Activated T-helper 2 cell treated with anti-CD3 and anti-CD28 coated beads, Interferon-gamma antibody, Interleukin-2, Interleukin-4, amounts not matched to agents 10 μg/mL and 5 μg/mL and 100 μg/mL, durations not matched to agents 14 hours and 24 hours and 36 hours (primary cell): ENCODE data around the gene ACAP2. TPM values are rescaled to one million over a fixed set of nuclear protein-coding genes. Genes with fewer than 3 reads are reported as not detected.
"Not testable (repeated sequence)": the region's sequence is repeated elsewhere in the genome, so short reads cannot be mapped to it uniquely, and the experiment has no call there.

Source experiments
- DNase-seq: peaks from one replicate; pipeline ENCODE4 v3.0.0; 2021; ENCODE audit warnings: low spot score
- H3K27ac Mint-ChIP-seq: one replicate; pipeline ENCODE4 v1.8.0; 2021; ENCODE audit warnings: mixed read lengths
- H3K27me3 Mint-ChIP-seq: one replicate; pipeline ENCODE4 v1.8.0; 2021; ENCODE audit warnings: low read depth, mixed read lengths
- H3K36me3 Mint-ChIP-seq: one replicate; pipeline ENCODE4 v1.8.0; 2021; ENCODE audit warnings: low read depth, mixed read lengths
- H3K4me1 Mint-ChIP-seq: one replicate; pipeline ENCODE4 v1.8.0; 2021; ENCODE audit warnings: low read depth, mixed read lengths
- H3K4me3 Mint-ChIP-seq: one replicate; pipeline ENCODE4 v1.8.0; 2021; ENCODE audit warnings: low read depth, mild to moderate bottlenecking, moderate library complexity, mixed read lengths
- H3K9me3 Mint-ChIP-seq: one replicate; pipeline ENCODE4 v1.8.0; 2021; ENCODE audit warnings: mixed read lengths
- intact Hi-C: fragments of 100-400 bp; cut with micrococcal nuclease; formaldehyde crosslinking; loops from one replicate; pipeline ENCODE4 v1.15.1; 2023
- total RNA-seq: library from RNA; stranded (reverse); gene quantifications from 2 replicates; pipeline ENCODE4 v1.2.3, GENCODE V29; 2022

ACAP2 gene, protein sequence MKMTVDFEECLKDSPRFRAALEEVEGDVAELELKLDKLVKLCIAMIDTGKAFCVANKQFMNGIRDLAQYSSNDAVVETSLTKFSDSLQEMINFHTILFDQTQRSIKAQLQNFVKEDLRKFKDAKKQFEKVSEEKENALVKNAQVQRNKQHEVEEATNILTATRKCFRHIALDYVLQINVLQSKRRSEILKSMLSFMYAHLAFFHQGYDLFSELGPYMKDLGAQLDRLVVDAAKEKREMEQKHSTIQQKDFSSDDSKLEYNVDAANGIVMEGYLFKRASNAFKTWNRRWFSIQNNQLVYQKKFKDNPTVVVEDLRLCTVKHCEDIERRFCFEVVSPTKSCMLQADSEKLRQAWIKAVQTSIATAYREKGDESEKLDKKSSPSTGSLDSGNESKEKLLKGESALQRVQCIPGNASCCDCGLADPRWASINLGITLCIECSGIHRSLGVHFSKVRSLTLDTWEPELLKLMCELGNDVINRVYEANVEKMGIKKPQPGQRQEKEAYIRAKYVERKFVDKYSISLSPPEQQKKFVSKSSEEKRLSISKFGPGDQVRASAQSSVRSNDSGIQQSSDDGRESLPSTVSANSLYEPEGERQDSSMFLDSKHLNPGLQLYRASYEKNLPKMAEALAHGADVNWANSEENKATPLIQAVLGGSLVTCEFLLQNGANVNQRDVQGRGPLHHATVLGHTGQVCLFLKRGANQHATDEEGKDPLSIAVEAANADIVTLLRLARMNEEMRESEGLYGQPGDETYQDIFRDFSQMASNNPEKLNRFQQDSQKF
- 49.8 and 51.5 TPM in 2 replicates for total RNA-seq

GRCh38 chr3:195442573-195443390 is at the start of gene ACAP2:
TSS of gene ACAP2 (minus strand) at chr3:195443020. CDS start at chr3:195442847, 173 bp downstream.
- intact Hi-C loops: loop anchor here (1.0 to 5.0 kb wide), 6 partner anchors 26 to 755 kb away; partner anchors contain the start of genes FAM43A, PPP1R2, TNK2 and XXYLT1
- peak within 1 kb of the TSS; percentile 94 for H3K4me3 Mint-ChIP-seq
- H3K9me3 Mint-ChIP-seq: no peaks in the 10 kb centered on the region
- peak within 1 kb of the TSS; percentile 85 for H3K27ac Mint-ChIP-seq
- DNase-seq: peak; percentile 99
- no peaks in the 10 kb centered on the region for H3K27me3 Mint-ChIP-seq
- H3K36me3 Mint-ChIP-seq: peaks cover 8% of the 10 kb centered on the region
- peaks cover 31% of the 10 kb centered on the region for H3K4me1 Mint-ChIP-seq

- H3K27ac Mint-ChIP-seq: no peak overlapping the region
- no peaks in the 10 kb centered on the region for H3K4me1 Mint-ChIP-seq
- intact Hi-C loops: no loop called here
- no peaks in the 10 kb centered on the region for H3K9me3 Mint-ChIP-seq
- H3K4me3 Mint-ChIP-seq: no peak overlapping the region
- no peak for DNase-seq
- peaks cover 24% of the 10 kb centered on the region for H3K27me3 Mint-ChIP-seq
- no peaks in the 10 kb centered on the region for H3K36me3 Mint-ChIP-seq
Observed at GRCh38 chr3:195475614-195476013, 32.8 kb upstream of the ACAP2 start.

DNA sequence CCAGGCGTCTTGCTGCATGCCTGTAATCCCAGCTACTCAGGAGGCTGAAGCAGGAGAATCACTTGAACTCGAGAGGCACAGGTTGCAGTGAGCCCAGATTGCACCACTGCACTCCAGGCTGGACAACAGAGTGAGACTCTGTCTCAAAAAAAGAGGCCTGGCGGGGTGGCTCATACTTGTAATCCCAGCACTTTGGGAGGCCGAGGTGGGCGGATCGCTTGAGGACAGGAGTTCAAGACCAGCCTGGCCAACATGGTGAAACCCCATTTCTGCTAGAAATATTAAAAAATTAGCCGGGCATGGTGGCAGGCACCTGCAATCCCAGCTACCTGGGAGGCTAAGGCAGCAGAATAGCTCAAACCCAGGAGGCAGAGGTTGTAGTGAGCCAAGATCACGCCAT is 32.3 kb upstream of the ACAP2 start:
- peaks cover 24% of the 10 kb centered on the region for H3K27me3 Mint-ChIP-seq
- H3K4me1 Mint-ChIP-seq, H3K36me3 Mint-ChIP-seq, H3K4me3 Mint-ChIP-seq, H3K27ac Mint-ChIP-seq, DNase-seq, intact Hi-C loops, H3K9me3 Mint-ChIP-seq: not testable (repeated sequence)

DNA sequence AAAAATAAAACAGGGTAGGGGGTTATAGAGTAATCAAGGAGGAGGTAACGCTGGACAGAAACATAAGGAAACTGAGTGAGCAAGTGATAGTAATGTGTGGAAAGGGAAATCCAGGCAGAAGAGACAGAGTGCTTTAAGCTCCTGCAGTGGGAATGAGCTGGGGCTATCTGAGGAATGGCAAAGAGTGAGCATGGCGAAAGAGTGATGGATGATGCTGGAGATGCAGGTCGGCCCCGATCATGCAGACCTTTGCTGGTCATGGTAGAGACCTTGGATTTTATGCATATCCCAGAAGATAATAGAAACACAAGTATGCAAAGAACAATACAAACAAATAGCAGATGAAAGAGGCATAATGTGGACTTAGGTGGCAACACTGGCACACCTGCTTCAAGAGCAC is 26.0 kb upstream of the ACAP2 start:
- Mint-ChIP-seq H3K9me3 (peaks cover 18% of the 10 kb centered on the region), H3K27me3 (peaks cover 6% of the 10 kb centered on the region), H3K36me3 (peaks cover 8% of the 10 kb centered on the region), H3K4me1 (peaks cover 20% of the 10 kb centered on the region), H3K4me3 (no peak overlapping the region), H3K27ac (no peak overlapping the region)
- DNase-seq: no peak
- intact Hi-C loops: loop anchor here (1.0 to 2.0 kb wide), 2 partner anchors 26 to 61 kb away; partner anchors contain the start of gene ACAP2

DNA sequence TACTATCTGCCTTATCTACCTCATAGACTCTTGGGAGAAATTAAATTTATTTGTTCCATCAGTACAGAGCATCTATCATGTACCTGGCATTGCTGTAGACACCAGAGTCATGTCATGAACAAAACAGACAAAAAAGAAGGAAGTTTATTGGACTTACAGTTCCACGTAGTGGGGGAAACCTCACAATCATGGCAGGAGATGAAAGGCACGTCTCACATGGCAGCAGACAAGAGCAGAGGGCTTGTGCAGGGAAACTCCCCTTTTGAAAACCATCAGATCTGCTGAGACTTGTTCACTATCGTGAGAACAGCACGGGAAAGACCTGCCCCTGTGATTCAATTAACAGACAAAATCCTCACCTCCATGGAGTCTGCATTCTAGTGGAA is 25.6 kb upstream of the ACAP2 start:
- Mint-ChIP-seq H3K4me1 (peaks cover 20% of the 10 kb centered on the region), H3K9me3 (peaks cover 18% of the 10 kb centered on the region), H3K4me3 (no peak overlapping the region), H3K36me3 (peaks cover 8% of the 10 kb centered on the region), H3K27ac (peak overlapping the region; percentile 84), H3K27me3 (peaks cover 5% of the 10 kb centered on the region)
- no peak for DNase-seq
- intact Hi-C loops: loop anchor here (1.0 to 2.0 kb wide), 2 partner anchors 26 to 60 kb away; partner anchors contain the start of gene ACAP2

DNA sequence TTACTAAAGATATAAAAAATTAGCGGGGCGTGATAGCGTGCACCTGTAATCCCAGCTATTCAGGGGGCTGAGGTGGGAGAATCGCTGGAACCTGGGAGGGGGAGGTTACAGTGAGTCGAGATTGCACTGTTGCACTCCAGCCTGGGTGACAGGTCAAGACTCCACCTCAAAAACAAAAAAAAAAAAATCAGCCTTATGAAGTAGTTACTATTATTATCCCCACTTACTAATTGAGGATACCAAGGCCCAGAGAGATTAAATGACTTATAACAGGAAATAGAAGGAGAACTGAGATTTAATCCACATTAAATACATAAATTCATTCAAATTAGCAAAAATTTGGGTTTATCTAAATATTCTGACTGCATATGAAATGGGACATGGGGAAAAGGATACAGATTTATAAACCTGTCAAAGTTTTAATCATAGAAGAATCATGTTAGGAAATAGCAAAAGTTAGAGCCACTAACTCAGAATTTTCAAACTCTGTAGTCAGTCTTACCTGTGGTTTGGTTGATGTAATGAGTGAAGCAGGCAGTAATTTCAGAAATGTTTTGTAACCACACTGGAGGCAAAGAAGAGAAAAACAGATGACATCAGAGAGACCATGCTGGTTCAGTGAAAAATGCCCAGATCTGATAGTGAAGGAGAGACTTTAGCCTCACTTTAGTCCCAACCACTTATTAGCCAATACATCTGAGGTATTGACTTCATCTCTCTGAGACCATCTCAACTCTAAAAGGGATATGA is 25.0 kb upstream of the ACAP2 start:
- intact Hi-C loops: loop anchor here (1.0 to 2.0 kb wide), 2 partner anchors 25 to 60 kb away; partner anchors contain the start of gene ACAP2
- no peak for DNase-seq
- Mint-ChIP-seq H3K4me1 (peaks cover 20% of the 10 kb centered on the region), H3K27ac (peak overlapping the region; percentile 84), H3K36me3 (peaks cover 8% of the 10 kb centered on the region), H3K27me3 (peaks cover 5% of the 10 kb centered on the region), H3K9me3 (peaks cover 18% of the 10 kb centered on the region), H3K4me3 (no peak overlapping the region)

DNA sequence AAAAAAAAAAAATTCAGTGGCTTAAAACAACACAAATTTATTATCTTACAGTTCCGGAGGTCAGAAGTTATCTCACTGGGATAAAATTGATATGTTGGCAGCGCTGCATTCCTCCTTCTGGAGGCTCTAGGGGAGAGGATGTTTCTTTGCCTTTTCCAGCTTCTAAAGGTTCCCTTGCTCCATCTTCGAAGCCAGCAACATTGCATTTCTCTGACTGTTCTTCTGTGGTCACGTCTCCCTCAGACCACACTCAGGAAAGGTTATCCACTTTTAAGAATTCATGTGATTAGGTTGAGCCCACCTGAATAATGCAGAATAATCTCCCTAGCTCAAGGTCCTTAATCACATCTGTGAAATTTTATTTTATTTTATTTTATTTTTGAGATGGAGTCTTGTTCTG is 23.4 kb upstream of the ACAP2 start:
- H3K27ac Mint-ChIP-seq: no peak overlapping the region
- H3K4me3 Mint-ChIP-seq: no peak overlapping the region
- peaks cover 8% of the 10 kb centered on the region for H3K36me3 Mint-ChIP-seq
- intact Hi-C loops: no loop called here
- H3K4me1 Mint-ChIP-seq: peaks cover 20% of the 10 kb centered on the region
- peaks cover 18% of the 10 kb centered on the region for H3K9me3 Mint-ChIP-seq
- H3K27me3 Mint-ChIP-seq: peaks cover 2% of the 10 kb centered on the region
- no peak for DNase-seq

DNA sequence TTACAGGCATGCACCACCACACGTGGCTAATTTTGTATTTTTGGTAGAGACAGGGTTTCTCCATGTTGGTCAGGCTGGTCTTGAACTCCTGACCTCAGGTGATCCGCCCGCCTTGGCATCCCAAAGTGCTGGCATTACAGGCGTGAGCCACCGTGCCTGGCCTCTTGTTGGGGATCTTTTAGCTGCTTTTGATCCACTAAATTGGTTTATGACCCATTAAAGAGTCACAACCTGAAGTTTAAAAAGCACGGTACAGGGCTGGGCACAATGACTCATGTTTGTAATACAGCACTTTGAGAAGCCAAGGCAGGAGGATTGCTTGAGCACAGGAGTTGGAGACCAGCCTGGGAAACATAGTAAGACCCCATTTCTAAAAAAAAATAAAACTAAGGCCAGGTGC is 20.1 kb upstream of the ACAP2 start:
- intact Hi-C loops, H3K4me3 Mint-ChIP-seq, H3K9me3 Mint-ChIP-seq, H3K36me3 Mint-ChIP-seq, H3K27ac Mint-ChIP-seq, H3K27me3 Mint-ChIP-seq, DNase-seq: not testable (repeated sequence)
- peaks cover 18% of the 10 kb centered on the region for H3K4me1 Mint-ChIP-seq

- no peak for DNase-seq
- Mint-ChIP-seq H3K9me3 (no peaks in the 10 kb centered on the region), H3K36me3 (no peaks in the 10 kb centered on the region), H3K27ac (no peak overlapping the region), H3K27me3 (peaks cover 2% of the 10 kb centered on the region), H3K4me3 (no peak overlapping the region), H3K4me1 (peaks cover 12% of the 10 kb centered on the region)
- intact Hi-C loops: no loop called here
Observed at GRCh38 chr3:195462308-195462610, 19.4 kb upstream of the ACAP2 start.

- peaks cover 8% of the 10 kb centered on the region for H3K4me1 Mint-ChIP-seq
- H3K9me3 Mint-ChIP-seq: no peaks in the 10 kb centered on the region
- no peak overlapping the region for H3K27ac Mint-ChIP-seq
- intact Hi-C loops: no loop called here
- no peak for DNase-seq
- H3K36me3 Mint-ChIP-seq: no peaks in the 10 kb centered on the region
- peaks cover 2% of the 10 kb centered on the region for H3K27me3 Mint-ChIP-seq
- H3K4me3 Mint-ChIP-seq: no peak overlapping the region
Observed at GRCh38 chr3:195461594-195462307, 18.9 kb upstream of the ACAP2 start.

DNA sequence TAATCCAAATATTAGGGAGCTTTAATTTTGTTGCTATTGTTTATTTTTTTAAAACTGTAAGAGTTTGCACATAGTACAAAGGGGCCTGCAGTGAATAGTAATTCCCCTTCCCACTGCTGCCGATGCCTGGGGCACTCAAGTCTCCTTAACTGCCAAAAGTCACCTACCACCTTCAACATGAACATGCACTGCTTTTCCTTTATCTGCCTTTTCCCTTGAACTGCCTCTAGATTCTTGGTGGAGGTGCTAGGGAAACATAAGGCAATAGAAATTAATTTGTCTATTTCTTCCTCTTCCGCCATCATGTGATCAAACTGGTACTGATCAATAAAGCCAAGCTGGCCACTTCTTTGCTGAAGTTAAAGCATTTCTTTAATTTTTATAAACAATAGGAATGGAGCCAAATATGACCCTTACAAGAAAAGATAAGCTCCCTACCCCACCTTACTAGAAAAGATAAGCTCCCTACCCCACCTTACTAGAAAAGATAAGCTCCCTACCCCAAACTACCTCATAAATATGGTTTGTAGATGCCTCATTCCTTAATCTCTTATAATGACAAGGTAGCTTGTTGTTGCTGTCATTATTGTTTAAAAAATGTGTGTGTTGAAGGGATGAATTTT is 17.4 kb upstream of the ACAP2 start:
- intact Hi-C loops: no loop called here
- Mint-ChIP-seq H3K4me3 (no peak overlapping the region), H3K27ac (no peak overlapping the region), H3K9me3 (no peaks in the 10 kb centered on the region), H3K27me3 (peaks cover 2% of the 10 kb centered on the region), H3K4me1 (peaks cover 10% of the 10 kb centered on the region), H3K36me3 (no peaks in the 10 kb centered on the region)
- no peak for DNase-seq
